Activated CD4-positive, alpha-beta T cell treated with anti-CD3 and anti-CD28 coated beads, Interleukin-2, amount 10 ng/mL, durations not matched to agents 7 days and 5 days (primary cell): ENCODE measurements around the gene CREB3L2. TPM values are rescaled to one million over a fixed set of nuclear protein-coding genes. Genes with fewer than 3 reads are reported as not detected.
"Not testable (repeated sequence)": the region's sequence is repeated elsewhere in the genome, so short reads cannot be mapped to it uniquely, and the experiment has no call there.

Source experiments
- CTCF ChIA-PET: fragments of 350-600 bp; sonication (Branson Sonifier 250); formaldehyde crosslinking; loops from one replicate; lab custom pipeline; 2021; ENCODE audit warnings: antibody characterized with exemption; lab: Charles Lee
- POLR2A ChIA-PET: fragments of 350-600 bp; sonication (Branson Sonifier 250); formaldehyde crosslinking; loops from one replicate; lab custom pipeline; 2021; ENCODE audit warnings: antibody characterized with exemption; lab: Charles Lee
- DNase-seq: peaks from one replicate; pipeline ENCODE4 v3.0.0-alpha.2; 2020
- H3K27ac Mint-ChIP-seq: one replicate; pipeline ENCODE4 v1.8.0; 2021; ENCODE audit warnings: mild to moderate bottlenecking, moderate library complexity, mixed read lengths
- H3K27me3 Mint-ChIP-seq: one replicate; pipeline ENCODE4 v1.8.0; 2021; ENCODE audit warnings: mixed read lengths
- H3K36me3 Mint-ChIP-seq: one replicate; pipeline ENCODE4 v1.8.0; 2021; ENCODE audit warnings: low read depth, mixed read lengths
- H3K4me1 Mint-ChIP-seq: one replicate; pipeline ENCODE4 v1.8.0; 2021; ENCODE audit warnings: mixed read lengths
- H3K4me3 Mint-ChIP-seq: one replicate; pipeline ENCODE4 v1.8.0; 2021; ENCODE audit warnings: mild to moderate bottlenecking, moderate library complexity, mixed read lengths
- H3K9me3 Mint-ChIP-seq: one replicate; pipeline ENCODE4 v1.8.0; 2021; ENCODE audit warnings: mixed read lengths
- total RNA-seq, 2 experiments: library from RNA; stranded (reverse); gene quantifications; one replicate each; pipeline ENCODE4 v1.2.3, GENCODE V29; 2021

The CREB3L2 gene
- total RNA-seq, 2 experiments from 2014 or later, result 23.1 to 25.7 TPM

DNA sequence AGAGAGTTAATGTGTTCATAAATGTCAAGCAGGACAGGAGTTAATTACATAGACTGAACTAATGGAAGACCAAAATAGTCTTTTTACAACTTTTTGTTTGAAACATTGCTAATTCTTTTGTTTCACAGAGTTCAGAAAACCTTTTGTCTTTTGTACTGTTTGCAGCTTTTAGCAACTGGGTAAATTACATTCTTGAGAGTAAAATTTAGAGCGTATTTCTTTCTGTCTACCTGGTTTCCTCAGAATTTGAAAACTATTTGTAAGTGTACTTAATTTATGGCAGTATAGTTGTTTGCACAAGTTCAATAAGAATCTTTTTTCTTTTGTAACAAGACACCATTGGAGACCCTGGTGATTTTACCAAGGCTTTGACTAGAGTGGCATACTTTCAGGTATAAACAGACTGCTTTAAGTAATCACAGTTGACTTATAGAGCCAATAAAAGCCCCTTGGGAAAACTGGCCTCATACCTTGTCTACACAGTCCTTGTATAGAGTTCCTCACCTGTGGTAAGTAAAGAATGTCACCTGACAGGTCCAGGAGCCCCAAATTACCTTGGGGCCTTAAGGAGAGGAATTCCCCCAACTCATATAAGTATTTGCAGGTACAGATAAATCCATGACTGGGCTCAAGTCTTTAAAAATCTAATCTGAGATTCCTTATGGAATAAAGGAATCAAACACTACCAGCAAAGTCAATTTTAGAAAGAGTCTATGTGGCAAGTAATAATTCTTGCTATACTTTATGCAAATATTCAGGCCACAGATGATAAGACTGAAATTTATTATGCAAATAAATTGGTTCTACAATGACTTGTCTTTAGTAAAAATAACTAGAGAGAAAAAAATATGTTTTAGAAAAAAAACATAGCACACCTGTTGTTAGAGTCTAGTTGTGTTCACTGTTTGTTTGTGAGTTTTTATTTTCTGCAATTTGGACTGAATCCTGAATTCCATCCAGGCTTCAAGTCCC lies 23.6 kb upstream of the CREB3L2 start:
- H3K27me3 Mint-ChIP-seq, result peaks cover 4% of the 10 kb centered on the region
- peaks cover 7% of the 10 kb centered on the region for H3K4me1 Mint-ChIP-seq
- no peak for DNase-seq
- peaks cover 14% of the 10 kb centered on the region for H3K9me3 Mint-ChIP-seq
- ChIA-PET POLR2A (no interaction called here), CTCF (interaction anchor here (1.3 kb wide), 1 partner anchor 10 kb away, joined by 4 read pairs; no protein-coding TSS in a partner anchor)
- no peaks in the 10 kb centered on the region for H3K36me3 Mint-ChIP-seq
- H3K4me3 Mint-ChIP-seq, result no peak overlapping the region
- no peak overlapping the region for H3K27ac Mint-ChIP-seq

DNA sequence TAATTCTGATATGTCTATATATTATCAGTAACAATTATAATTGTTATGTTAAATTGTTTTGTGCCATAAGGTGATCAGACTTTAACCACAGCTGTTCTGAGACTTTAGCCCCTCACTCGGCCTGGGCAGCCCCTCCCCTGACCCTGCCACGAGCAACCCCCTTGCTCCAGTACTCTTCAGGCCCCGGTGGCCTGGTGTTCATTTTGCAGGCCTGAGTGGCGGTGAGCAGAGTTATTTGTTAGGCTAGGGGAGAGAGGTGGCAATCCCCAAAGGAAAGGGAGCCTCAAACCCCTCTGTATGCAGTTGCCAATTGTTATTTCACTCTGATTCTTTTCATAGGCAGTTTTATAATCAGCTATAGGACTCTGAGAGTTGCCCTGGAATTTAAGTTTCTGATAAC lies 22.9 kb upstream of the CREB3L2 start:
- CTCF ChIA-PET, result interaction anchor here (1.3 kb wide), 1 partner anchor 9 kb away, joined by 4 read pairs; no protein-coding TSS in a partner anchor
- no peaks in the 10 kb centered on the region for H3K36me3 Mint-ChIP-seq
- no peak overlapping the region for H3K4me3 Mint-ChIP-seq
- no peak overlapping the region for H3K27ac Mint-ChIP-seq
- peaks cover 14% of the 10 kb centered on the region for H3K9me3 Mint-ChIP-seq
- no peaks in the 10 kb centered on the region for H3K27me3 Mint-ChIP-seq
- peaks cover 7% of the 10 kb centered on the region for H3K4me1 Mint-ChIP-seq
- DNase-seq, result no peak
- POLR2A ChIA-PET, result no interaction called here

DNA sequence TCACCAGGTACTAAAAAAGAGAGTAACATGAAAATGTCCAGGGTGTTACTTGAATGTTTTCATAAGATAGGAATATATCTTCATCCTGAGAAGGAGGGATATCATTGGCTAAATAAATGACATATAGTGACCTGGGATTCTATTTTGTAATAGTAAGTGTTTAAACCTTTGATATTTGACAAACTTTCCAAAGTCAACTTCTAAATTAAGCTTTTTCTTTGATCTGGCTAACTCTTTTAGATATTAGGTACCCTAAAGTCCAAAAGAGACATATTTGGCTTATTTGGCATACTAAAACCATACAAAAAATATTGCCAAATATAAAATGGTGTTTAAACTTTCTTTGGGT lies 22.4 kb upstream of the CREB3L2 start:
- Mint-ChIP-seq H3K27me3 (no peaks in the 10 kb centered on the region), H3K4me1 (peaks cover 7% of the 10 kb centered on the region), H3K4me3 (no peak overlapping the region), H3K27ac (peak overlapping the region; percentile 75), H3K9me3 (peaks cover 14% of the 10 kb centered on the region), H3K36me3 (no peaks in the 10 kb centered on the region)
- DNase-seq, result no peak
- ChIA-PET POLR2A (no interaction called here), CTCF (interaction anchor here (1.3 to 1.6 kb wide), 2 partner anchors 9 to 22 kb away, joined by 4 to 7 read pairs; partner anchors contain the start of gene CREB3L2)

DNA sequence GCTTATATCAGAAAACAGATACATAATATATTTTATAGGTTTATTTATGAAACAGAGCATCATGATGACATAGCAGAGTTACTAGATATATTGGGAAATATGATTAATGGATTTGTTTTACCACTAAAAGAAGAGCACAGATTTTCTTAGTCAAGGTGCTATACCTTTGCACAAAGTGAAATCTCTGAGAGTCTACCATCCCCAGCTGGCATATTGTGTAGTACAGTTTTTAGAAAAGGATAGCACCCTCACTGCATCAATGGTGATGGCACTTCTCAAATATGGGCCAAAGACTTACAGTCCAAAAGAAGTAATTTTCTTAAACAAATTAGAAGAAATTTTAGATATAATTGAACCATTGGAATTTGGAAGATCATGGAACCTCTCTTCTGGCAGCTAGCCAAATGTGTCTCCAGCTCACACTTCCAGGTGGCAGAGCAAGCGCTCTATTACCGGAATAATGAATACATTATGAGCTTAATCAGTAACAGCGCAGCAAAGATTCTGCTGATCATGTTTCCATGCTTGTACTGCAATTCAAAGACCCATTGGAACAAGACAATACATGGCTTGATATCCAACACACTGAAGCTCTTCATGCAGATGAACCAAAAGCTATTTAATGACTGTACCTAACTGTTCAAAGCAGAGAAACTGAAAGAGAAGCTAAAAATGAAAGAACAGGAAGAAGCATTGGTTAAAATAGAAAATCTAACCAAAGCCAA lies 21.9 kb upstream of the CREB3L2 start:
- no peaks in the 10 kb centered on the region for H3K27me3 Mint-ChIP-seq
- peaks cover 7% of the 10 kb centered on the region for H3K4me1 Mint-ChIP-seq
- POLR2A ChIA-PET, result no interaction called here
- no peak overlapping the region for H3K4me3 Mint-ChIP-seq
- no peaks in the 10 kb centered on the region for H3K36me3 Mint-ChIP-seq
- CTCF ChIA-PET, result interaction anchor here (1.3 to 1.6 kb wide), 2 partner anchors 8 to 21 kb away, joined by 4 to 7 read pairs; partner anchors contain the start of gene CREB3L2
- H3K9me3 Mint-ChIP-seq, result peaks cover 14% of the 10 kb centered on the region
- peak overlapping the region; percentile 75 for H3K27ac Mint-ChIP-seq
- no peak for DNase-seq

DNA sequence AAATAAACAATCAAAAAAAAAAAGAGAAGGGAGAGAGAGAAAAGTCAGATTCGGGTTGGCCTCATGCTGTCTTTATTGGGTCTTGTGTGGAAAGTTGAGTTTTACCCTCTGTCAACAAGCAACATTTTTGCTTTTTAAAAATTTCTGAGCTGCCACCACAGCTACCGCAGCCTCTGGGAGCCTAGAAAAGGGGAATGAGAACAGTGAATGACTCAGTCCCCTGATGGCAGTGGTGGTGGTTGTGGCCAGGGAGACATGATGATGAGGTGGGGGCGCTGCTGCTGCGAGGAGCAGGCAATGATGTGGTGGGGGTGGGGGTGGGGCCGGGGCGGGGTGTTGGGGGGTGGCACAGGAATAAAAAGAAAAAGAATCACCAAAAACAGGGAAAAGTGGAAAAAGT lies 20.0 kb upstream of the CREB3L2 start:
- Mint-ChIP-seq H3K4me3 (no peak overlapping the region), H3K36me3 (no peaks in the 10 kb centered on the region), H3K9me3 (peaks cover 14% of the 10 kb centered on the region), H3K4me1 (peaks cover 7% of the 10 kb centered on the region), H3K27ac (no peak overlapping the region), H3K27me3 (no peaks in the 10 kb centered on the region)
- CTCF ChIA-PET, result interaction anchor here (1.1 to 2.0 kb wide), 2 partner anchors 13 to 20 kb away, joined by 4 to 7 read pairs; partner anchors contain the start of gene CREB3L2
- DNase-seq, result no peak
- POLR2A ChIA-PET, result no interaction called here

DNA sequence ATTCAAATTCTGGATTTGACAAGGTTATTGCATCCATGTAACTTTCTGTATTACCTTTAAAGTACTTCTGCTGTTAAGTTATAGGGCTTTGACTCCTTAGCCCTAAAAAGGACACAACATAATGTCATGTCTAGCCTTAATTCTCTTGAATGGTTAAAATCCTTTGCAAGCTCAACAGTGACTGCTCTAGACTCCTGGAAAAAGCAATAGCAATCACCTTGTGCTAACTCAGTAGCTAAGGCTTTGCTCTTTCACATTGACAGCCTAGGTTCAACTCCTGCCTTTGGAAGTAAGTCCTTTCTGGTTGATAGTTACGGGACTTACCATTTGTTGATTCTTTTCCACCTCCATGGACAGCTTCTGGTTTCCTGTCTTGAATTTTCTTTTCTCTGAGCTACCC lies 16.1 kb upstream of the CREB3L2 start:
- POLR2A ChIA-PET, result no interaction called here
- CTCF ChIA-PET, result interaction anchor here (0.6 to 1.7 kb wide), 3 partner anchors 16 to 721 kb away, joined by 3 to 4 read pairs (median 3); partner anchors contain the start of gene CREB3L2
- Mint-ChIP-seq H3K9me3 (peaks cover under 1% of the 10 kb centered on the region), H3K27ac (no peak overlapping the region), H3K27me3 (peaks cover 3% of the 10 kb centered on the region), H3K4me1 (no peaks in the 10 kb centered on the region), H3K4me3 (no peak overlapping the region), H3K36me3 (no peaks in the 10 kb centered on the region)
- no peak for DNase-seq

DNA sequence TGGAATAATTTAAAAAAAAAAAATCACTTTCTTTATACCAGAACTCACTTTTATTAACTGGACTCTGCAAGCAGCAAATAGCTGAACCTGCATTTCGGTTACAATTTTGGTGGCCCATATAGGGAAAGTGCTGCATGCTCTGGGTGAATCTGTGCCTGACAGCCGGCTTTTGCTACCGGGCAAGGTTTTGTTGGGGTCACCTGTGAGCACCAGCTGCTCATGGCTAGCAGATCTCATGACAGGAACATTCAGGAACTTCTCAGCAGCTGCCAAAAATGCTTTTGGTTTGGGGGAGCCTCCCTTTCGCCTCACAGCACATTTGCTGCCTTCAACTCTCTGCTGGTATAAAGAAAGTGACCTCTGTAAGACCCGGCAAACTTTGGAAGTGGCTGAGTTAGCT lies 13.2 kb upstream of the CREB3L2 start:
- POLR2A ChIA-PET, result no interaction called here
- no peak for DNase-seq
- Mint-ChIP-seq H3K36me3 (no peaks in the 10 kb centered on the region), H3K4me1 (no peaks in the 10 kb centered on the region), H3K9me3 (no peaks in the 10 kb centered on the region), H3K4me3 (no peak overlapping the region), H3K27me3 (peaks cover 3% of the 10 kb centered on the region), H3K27ac (no peak overlapping the region)
- CTCF ChIA-PET, result interaction anchor here (1.6 to 1.7 kb wide), 2 partner anchors 8 to 111 kb away, joined by 3 to 4 read pairs; no protein-coding TSS in a partner anchor

DNA sequence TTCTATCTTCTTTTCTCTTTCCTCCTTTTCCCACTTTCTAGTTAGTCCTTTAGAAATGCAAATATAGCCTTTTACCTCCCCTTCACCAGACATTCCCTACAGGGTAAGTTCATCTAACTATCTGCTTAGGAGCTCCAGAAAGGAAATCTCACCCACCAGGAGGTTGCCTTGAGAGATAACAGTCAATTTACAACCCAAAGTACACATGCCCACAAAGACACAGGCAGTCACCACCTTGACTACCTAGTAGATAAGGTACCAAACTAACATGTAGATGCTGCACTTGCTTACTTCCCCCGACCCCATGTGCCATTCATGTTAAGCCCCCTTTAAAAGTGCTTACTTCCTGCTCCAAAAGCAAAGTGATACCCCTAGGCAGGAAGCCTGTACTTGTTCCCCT lies 12.8 kb upstream of the CREB3L2 start:
- Mint-ChIP-seq H3K9me3 (no peaks in the 10 kb centered on the region), H3K36me3 (no peaks in the 10 kb centered on the region), H3K27ac (no peak overlapping the region), H3K27me3 (peaks cover 5% of the 10 kb centered on the region), H3K4me1 (no peaks in the 10 kb centered on the region), H3K4me3 (no peak overlapping the region)
- CTCF ChIA-PET, result interaction anchor here (1.7 kb wide), 1 partner anchor 111 kb away, joined by 4 read pairs; no protein-coding TSS in a partner anchor
- POLR2A ChIA-PET, result no interaction called here
- no peak for DNase-seq

DNA sequence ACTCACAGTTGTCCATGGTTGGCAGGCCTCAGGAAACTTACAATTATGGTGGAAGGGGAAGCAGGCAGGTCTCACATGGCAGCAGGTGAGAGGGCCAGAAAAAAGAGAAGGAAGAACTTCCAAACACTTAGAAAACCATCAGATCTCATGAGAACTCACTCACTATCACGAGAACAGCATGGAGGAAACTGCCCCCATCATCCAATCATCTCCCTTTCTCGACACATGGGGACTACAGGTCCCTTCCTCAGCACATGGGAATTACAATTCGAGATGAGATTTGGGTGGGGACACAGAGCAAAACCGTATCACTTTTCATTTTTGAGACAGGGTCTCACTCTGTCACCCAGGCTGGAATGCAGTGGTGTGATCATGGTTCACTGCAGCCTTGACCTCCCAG lies 12.3 kb upstream of the CREB3L2 start:
- H3K27me3 Mint-ChIP-seq, H3K9me3 Mint-ChIP-seq, CTCF ChIA-PET, H3K4me1 Mint-ChIP-seq, DNase-seq, H3K4me3 Mint-ChIP-seq, H3K27ac Mint-ChIP-seq, H3K36me3 Mint-ChIP-seq, POLR2A ChIA-PET: not testable (repeated sequence)

DNA sequence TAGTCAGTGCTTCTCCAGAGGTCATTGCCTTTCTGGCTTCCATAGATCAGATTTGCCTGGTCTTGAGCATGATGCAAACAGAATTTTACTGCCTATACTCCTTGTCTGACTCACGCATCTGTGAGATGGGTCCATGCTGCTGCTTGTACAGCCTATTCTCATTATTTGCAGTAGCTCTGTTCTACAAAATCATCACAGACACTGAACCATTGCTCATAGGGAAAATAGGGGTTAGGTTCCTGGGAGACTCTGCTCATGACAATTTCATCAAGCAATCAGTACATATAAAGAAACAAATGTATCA lies 7.4 kb upstream of the CREB3L2 start:
- Mint-ChIP-seq H3K4me3 (no peak overlapping the region), H3K4me1 (peaks cover 8% of the 10 kb centered on the region), H3K27ac (no peak overlapping the region), H3K27me3 (peaks cover 4% of the 10 kb centered on the region), H3K36me3 (no peaks in the 10 kb centered on the region), H3K9me3 (no peaks in the 10 kb centered on the region)
- CTCF ChIA-PET, result interaction anchor here (0.5 to 3.2 kb wide), 5 partner anchors 13 to 127 kb away, joined by 3 to 43 read pairs (median 4); no protein-coding TSS in a partner anchor
- POLR2A ChIA-PET, result no interaction called here
- no peak for DNase-seq

DNA sequence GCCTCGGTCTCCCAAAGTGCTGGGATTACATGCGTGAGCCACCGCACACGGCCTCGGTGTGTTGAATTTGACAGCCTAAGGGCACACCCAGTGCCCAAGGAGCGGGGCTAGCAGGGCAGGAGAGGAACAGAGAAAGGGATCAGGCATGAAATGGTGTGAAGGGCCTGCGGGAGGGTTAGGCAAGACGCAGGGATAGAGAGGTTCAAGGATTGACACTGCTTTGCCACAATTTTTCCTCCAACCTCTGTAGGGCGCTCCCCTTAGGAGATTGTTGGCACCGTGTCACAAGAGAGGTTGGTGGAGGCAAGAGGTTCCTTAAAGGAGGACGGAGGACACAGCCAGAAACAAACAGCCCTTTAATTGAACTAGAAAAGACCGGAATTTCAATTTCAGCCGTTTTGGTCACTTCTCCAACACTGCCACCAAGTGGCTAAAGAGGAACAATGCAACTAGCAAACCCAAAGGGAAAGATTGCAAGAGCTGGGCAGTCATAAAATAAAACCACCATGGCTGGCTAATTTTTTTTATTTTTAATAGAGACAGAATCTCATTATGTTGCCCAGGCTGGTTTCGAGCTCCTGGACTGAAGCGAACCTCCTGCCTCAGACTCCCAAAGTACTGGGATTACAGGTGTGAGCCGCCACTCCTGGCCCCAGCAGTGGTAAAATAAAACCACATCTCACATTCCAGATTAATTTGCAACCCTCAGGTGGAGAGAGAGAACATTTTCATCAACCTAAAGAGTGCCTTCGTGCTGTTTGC lies 6.9 kb upstream of the CREB3L2 start:
- peak; percentile 43 for DNase-seq

DNA sequence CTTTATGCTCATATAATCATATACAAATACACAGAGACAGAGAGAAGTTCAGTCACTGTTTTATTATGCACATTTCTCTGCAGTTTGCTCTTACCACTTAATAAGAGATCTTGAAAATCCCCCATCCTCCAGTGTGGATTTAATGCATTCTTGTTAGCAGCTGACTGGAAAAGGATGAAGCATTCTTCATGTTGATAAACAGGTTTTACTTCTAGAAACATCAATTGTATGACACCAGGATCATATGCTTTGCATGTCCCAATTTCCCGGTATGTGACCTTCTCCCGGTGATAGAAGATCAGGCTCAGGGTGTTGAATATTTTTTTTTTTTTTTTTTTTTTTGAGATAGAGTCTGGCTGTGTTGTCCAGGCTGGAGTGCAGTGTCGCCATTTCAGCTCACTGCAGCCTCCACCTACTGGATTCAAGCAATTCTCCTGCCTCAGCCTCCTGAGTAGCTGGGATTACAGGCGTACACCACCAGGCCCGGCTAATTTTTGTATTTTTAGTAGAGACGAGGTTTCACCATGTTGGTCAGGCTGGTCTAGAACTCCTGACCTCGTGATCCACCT lies 6.2 kb upstream of the CREB3L2 start:
- H3K36me3 Mint-ChIP-seq, result no peaks in the 10 kb centered on the region
- H3K4me3 Mint-ChIP-seq, result no peak overlapping the region
- ChIA-PET POLR2A (no interaction called here), CTCF (interaction anchor here (0.6 to 3.2 kb wide), 4 partner anchors 8 to 558 kb away, joined by 3 to 43 read pairs (median 3); no protein-coding TSS in a partner anchor)
- no peak overlapping the region for H3K27ac Mint-ChIP-seq
- H3K9me3 Mint-ChIP-seq, result no peaks in the 10 kb centered on the region
- H3K27me3 Mint-ChIP-seq, result peaks cover 4% of the 10 kb centered on the region
- peaks cover 11% of the 10 kb centered on the region for H3K4me1 Mint-ChIP-seq
- DNase-seq, result no peak

More for the DNA sequence above, 6.9 kb upstream of the CREB3L2 start:
- Mint-ChIP-seq H3K4me1 (peaks cover 8% of the 10 kb centered on the region), H3K27ac (no peak overlapping the region), H3K27me3 (peaks cover 4% of the 10 kb centered on the region), H3K36me3 (no peaks in the 10 kb centered on the region), H3K4me3 (no peak overlapping the region), H3K9me3 (no peaks in the 10 kb centered on the region)
- POLR2A ChIA-PET, result no interaction called here
- CTCF ChIA-PET, result interaction anchor here (0.5 to 3.2 kb wide), 7 partner anchors 9 to 559 kb away, joined by 3 to 43 read pairs (median 4); no protein-coding TSS in a partner anchor
